Body of pancreas (tissue), 4 donors: ENCODE results near the gene SLC19A3. TPM values are rescaled to one million over a fixed set of nuclear protein-coding genes. Genes with fewer than 3 reads are reported as not detected.
A peak's percentile ranks its signal among the peaks of the same experiment; 100 is the strongest.

ENCODE experiments used
- ATAC-seq: fragments of 150-250 bp; one replicate; pipeline ENCODE4 v1.9.1; 2016
- DNase-seq, 4 donors: peaks; one replicate each; pipeline ENCODE4 v3.0.0-alpha.2; 2019
- H3K27ac ChIP-seq, 4 donors: fragments of 200-600 bp; sonication (generic); 1 replicate in 3 of 4; 2 replicates in 1 of 4; pipeline versions ENCODE4 v1.5.1 to v1.6.1; 2016 to 2019; ENCODE audit warnings: mild to moderate bottlenecking in 1 of 4, mixed read lengths in 1 of 4, moderate library complexity in 1 of 4
- H3K27me3 ChIP-seq, 2 donors: fragments of 200-600 bp; sonication (generic); one replicate each; pipeline ENCODE4 v1.6.0; 2016; ENCODE audit warnings: mild to moderate bottlenecking in 1 of 2
- H3K36me3 ChIP-seq, 2 donors: fragments of 200-600 bp; sonication (generic); replicated peaks in 1 of 2; 2 replicates each; pipeline ENCODE4 v1.5.1; 2016; ENCODE audit warnings: low read depth in 2 of 2; ENCODE audit not compliant: insufficient read depth in 1 of 2
- H3K4me1 ChIP-seq: fragments of 200-600 bp; sonication (generic); one replicate; pipeline ENCODE4 v1.6.0; 2016
- H3K4me3 ChIP-seq, 2 donors: fragments of 200-600 bp; sonication (generic); 1 replicate in 1 of 2; 2 replicates in 1 of 2; pipeline ENCODE4 v1.5.1; 2016 to 2019
- H3K9me3 ChIP-seq, 3 donors: fragments of 200-600 bp; sonication (generic); 1 replicate in 2 of 3; 2 replicates in 1 of 3; pipeline ENCODE4 v1.5.1; 2016
- POLR2A ChIP-seq, 3 donors: fragments of 450-650 bp; IDR thresholded peaks; one replicate each; pipeline ENCODE4 v1.6.1; 2016; ENCODE audit warnings: antibody characterized with exemption in 3 of 3, mild to moderate bottlenecking in 2 of 3
- WGBS, 2 donors: methylation state at CpG; one replicate each; pipeline ENCODE4 v1.1.5; 2017; 5-methylcytosine and 5-hydroxymethylcytosine counted together
- intact Hi-C: fragments of 100-400 bp; cut with DNase I; formaldehyde crosslinking; loops from one replicate; pipeline ENCODE4 v1.15.1; 2023
- total RNA-seq, 2 donors: library from RNA; depleted of rRNA; stranded (reverse); fragments of >200 nt; gene quantifications; one replicate each; pipeline ENCODE4 v1.1.0, GENCODE V29; 2016
- TF ChIP-seq, protein P1 (sequence below), 7 experiments: fragments of 450-650 bp in 4 of 7; fragments of 200-600 bp in 3 of 7; sonication (generic) in 3 of 7; IDR thresholded peaks; one replicate each; pipeline ENCODE4 v1.5.1; 2016 to 2019; ENCODE audit warnings: antibody characterized with exemption in 7 of 7

The SLC19A3 gene
- 10 to 100 TPM; 11.7 to 23.4 TPM for total RNA-seq

GRCh38 chr2:227717687-227718567 is at the start of gene SLC19A3:
TSS of gene SLC19A3 (minus strand) at chr2:227718028. CDS start at chr2:227702318, 15,710 bp downstream.
- peak; percentile 84 for ATAC-seq
- Histone ChIP-seq H3K36me3 (no peaks in the 10 kb centered on the region), H3K27me3 (no peaks in the 10 kb centered on the region), H3K27ac (peak within 1 kb of the TSS in 3 of 4 donors; percentile 45 to 68 (median 54)), H3K4me1 (peaks cover 14% of the 10 kb centered on the region), H3K9me3 (no peaks in the 10 kb centered on the region), H3K4me3 (peak within 1 kb of the TSS in 1 of 2 donors; percentile 15)
- intact Hi-C loops, result no loop called here
- TF ChIP-seq, protein P1, sequence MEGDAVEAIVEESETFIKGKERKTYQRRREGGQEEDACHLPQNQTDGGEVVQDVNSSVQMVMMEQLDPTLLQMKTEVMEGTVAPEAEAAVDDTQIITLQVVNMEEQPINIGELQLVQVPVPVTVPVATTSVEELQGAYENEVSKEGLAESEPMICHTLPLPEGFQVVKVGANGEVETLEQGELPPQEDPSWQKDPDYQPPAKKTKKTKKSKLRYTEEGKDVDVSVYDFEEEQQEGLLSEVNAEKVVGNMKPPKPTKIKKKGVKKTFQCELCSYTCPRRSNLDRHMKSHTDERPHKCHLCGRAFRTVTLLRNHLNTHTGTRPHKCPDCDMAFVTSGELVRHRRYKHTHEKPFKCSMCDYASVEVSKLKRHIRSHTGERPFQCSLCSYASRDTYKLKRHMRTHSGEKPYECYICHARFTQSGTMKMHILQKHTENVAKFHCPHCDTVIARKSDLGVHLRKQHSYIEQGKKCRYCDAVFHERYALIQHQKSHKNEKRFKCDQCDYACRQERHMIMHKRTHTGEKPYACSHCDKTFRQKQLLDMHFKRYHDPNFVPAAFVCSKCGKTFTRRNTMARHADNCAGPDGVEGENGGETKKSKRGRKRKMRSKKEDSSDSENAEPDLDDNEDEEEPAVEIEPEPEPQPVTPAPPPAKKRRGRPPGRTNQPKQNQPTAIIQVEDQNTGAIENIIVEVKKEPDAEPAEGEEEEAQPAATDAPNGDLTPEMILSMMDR (IDR thresholded peaks at IDR 0.05), result no peak
- no peak for TF ChIP-seq POLR2A (IDR thresholded peaks at IDR 0.05)
- peak; percentile 72 to 90 (median 84) for DNase-seq
- 6 to 15% methylated on average over 7 to 34 of the region's 35 CpGs for WGBS, 2 donors

- intact Hi-C loops, result loop anchor here (5.0 to 10.0 kb wide), 2 partner anchors 364 to 632 kb away; no protein-coding TSS in a partner anchor
- ATAC-seq, result peak; percentile 89
- Histone ChIP-seq H3K36me3 (no peaks in the 10 kb centered on the region), H3K4me1 (peaks cover 29% of the 10 kb centered on the region), H3K27me3 (no peaks in the 10 kb centered on the region), H3K27ac (peak overlapping the region in 3 of 4 donors; percentile 34 to 60 (median 50)), H3K4me3 (no peak overlapping the region), H3K9me3 (no peaks in the 10 kb centered on the region)
- peak; percentile 81 to 89 (median 86) for DNase-seq
- WGBS, 2 donors, result 13 to 16% methylated on average over 11 of the region's 11 CpGs
- TF ChIP-seq, protein P1 (IDR thresholded peaks at IDR 0.05), result peak; percentile 66 to 95 (median 89)
- no peak for TF ChIP-seq POLR2A (IDR thresholded peaks at IDR 0.05)
Measured at GRCh38 chr2:227766373-227766883, 48.6 kb upstream of the SLC19A3 start.

DNA sequence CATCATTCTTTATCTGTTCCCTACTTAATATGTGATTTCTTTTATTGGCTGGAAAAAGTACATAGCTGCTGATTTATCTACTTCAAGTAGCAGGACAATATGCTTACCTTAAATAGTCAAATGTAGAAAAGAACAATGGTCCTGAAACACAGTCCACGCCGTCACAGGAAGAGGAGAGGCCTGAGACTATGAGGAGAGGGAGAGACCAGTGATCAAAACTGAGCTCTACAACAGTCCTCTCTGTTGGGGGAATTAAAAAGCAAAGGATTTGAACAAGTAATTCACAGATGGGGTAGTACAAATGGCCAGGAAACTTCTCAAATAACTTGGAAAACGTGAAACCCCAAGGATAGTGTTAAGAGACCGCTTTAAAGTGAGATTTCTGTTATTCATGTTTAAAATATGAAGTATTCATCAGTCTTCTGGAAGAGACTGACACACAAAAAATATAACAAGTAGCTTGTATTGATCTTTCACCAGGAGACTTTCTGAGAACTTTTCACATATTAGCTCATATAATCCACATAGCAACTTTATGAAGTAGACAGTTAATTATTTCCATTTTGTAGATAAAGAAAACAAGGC is 48.1 kb upstream of the SLC19A3 start:
- Histone ChIP-seq H3K9me3 (no peaks in the 10 kb centered on the region), H3K4me1 (peaks cover 34% of the 10 kb centered on the region), H3K4me3 (no peak overlapping the region), H3K36me3 (no peaks in the 10 kb centered on the region), H3K27ac (peak overlapping the region in 3 of 4 donors; percentile 50 to 70 (median 60)), H3K27me3 (no peaks in the 10 kb centered on the region)
- ATAC-seq, result no peak
- DNase-seq, result no peak
- TF ChIP-seq, protein P1 (IDR thresholded peaks at IDR 0.05), result no peak
- TF ChIP-seq POLR2A (IDR thresholded peaks at IDR 0.05), result no peak
- intact Hi-C loops, result loop anchor here (5.0 to 10.0 kb wide), 2 partner anchors 364 to 631 kb away; no protein-coding TSS in a partner anchor
- 26 to 34% methylated on average over 4 of the region's 4 CpGs for WGBS, 2 donors

GRCh38 chr2:227761740-227762476 is 44.1 kb upstream of the SLC19A3 start:
- intact Hi-C loops, result loop anchor here (10.0 kb wide), 1 partner anchor 627 kb away; no protein-coding TSS in a partner anchor
- H3K27ac ChIP-seq, result peak overlapping the region; percentile 40 to 76 (median 63)
- H3K4me3 ChIP-seq, result no peak overlapping the region
- peak; percentile 70 for ATAC-seq
- no peaks in the 10 kb centered on the region for H3K27me3 ChIP-seq
- H3K36me3 ChIP-seq, result no peaks in the 10 kb centered on the region
- H3K9me3 ChIP-seq, result no peaks in the 10 kb centered on the region
- H3K4me1 ChIP-seq, result peaks cover 40% of the 10 kb centered on the region
- 32 to 39% methylated on average over 6 of the region's 6 CpGs for WGBS, 2 donors
- DNase-seq, result peak in 1 of 4 donors; percentile 10
- no peak for TF ChIP-seq POLR2A (IDR thresholded peaks at IDR 0.05)
- TF ChIP-seq, protein P1 (IDR thresholded peaks at IDR 0.05), result no peak
